WI38 (cell line): ENCODE results near the gene GAL3ST1.

Source experiments
- H3K4me3 ChIP-seq: 2 replicates; pipeline ENCODE4 v1.5.1; 2011; ENCODE audit warnings: low read depth, mild to moderate bottlenecking, control low read depth, low read length
- CTCF ChIP-seq: IDR thresholded peaks from 2 replicates; pipeline ENCODE4 v1.5.1; 2012; ENCODE audit warnings: low read depth, mild to moderate bottlenecking, control low read depth, low read length

The GAL3ST1 gene

GRCh38 chr22:30596886-30597285 is 22.4 kb upstream of the GAL3ST1 start:
- TF ChIP-seq CTCF: no peak
- no peak overlapping the region for H3K4me3 ChIP-seq

GRCh38 chr22:30596199-30596598 is 21.7 kb upstream of the GAL3ST1 start:
- no peak for TF ChIP-seq CTCF

GRCh38 chr22:30592360-30592713 is 17.9 kb upstream of the GAL3ST1 start:
- 0 out of 2 replicates have a peak overlapping the region, but pooled peaks have one; percentile 17 for H3K4me3 ChIP-seq

More at GRCh38 chr22:30596199-30596598, 21.7 kb upstream of the GAL3ST1 start:
- H3K4me3 ChIP-seq: no peak overlapping the region

GRCh38 chr22:30591588-30592359 is 17.3 kb upstream of the GAL3ST1 start, which contains the start of gene PES1:
Gene PES1 (minus strand): TSS chr22:30591910. CDS start chr22:30591833, 77 bp downstream.
- peak within 1 kb of the TSS; percentile 99 for H3K4me3 ChIP-seq
- TF ChIP-seq CTCF: no peak

GRCh38 chr22:30591191-30591587 is 16.7 kb upstream of the GAL3ST1 start:
- H3K4me3 ChIP-seq: peak overlapping the region; percentile 99
- no peak for TF ChIP-seq CTCF

- no peak for TF ChIP-seq CTCF
Measured at GRCh38 chr22:30586414-30586813, 11.9 kb upstream of the GAL3ST1 start.

GRCh38 chr22:30584441-30584840 is 10.0 kb upstream of the GAL3ST1 start:
- H3K4me3 ChIP-seq: no peak overlapping the region
- no peak for TF ChIP-seq CTCF

More at GRCh38 chr22:30586414-30586813, 11.9 kb upstream of the GAL3ST1 start:
- no peak overlapping the region for H3K4me3 ChIP-seq
